OCI-LY1 (cell line): ENCODE data around the gene FKBP10.

Source experiments
- H2AFZ ChIP-seq: fragments of 200-600 bp; sonication (generic), shearing (Covaris generic); 2 replicates; pipeline ENCODE4 v1.6.0; 2014; ENCODE audit warnings: antibody characterized with exemption, mild to moderate bottlenecking, low read length
- H3F3A ChIP-seq: fragments of 200-600 bp; sonication (generic), shearing (Covaris generic); 2 replicates; pipeline ENCODE4 v1.6.0; 2014; ENCODE audit warnings: mild to moderate bottlenecking, antibody characterized with exemption, low read length, moderate library complexity; ENCODE audit not compliant: insufficient read depth
- H3K27ac ChIP-seq: fragments of 200-600 bp; sonication (generic); 2 replicates; pipeline ENCODE4 v1.5.1; 2014; ENCODE audit warnings: low read length, mixed run types, mild to moderate bottlenecking, low read depth; ENCODE audit not compliant: poor library complexity, severe bottlenecking
- H3K27me3 ChIP-seq: fragments of 200-600 bp; sonication (generic); 2 replicates; pipeline ENCODE4 v1.6.0; 2014; ENCODE audit warnings: antibody characterized with exemption, mild to moderate bottlenecking, low read length, moderate library complexity; ENCODE audit not compliant: insufficient read depth
- H3K36me3 ChIP-seq: fragments of 200-600 bp; sonication (generic); 2 replicates; pipeline ENCODE4 v1.6.1; 2014; ENCODE audit warnings: mild to moderate bottlenecking, antibody characterized with exemption, low read length, moderate library complexity, mixed read lengths; ENCODE audit not compliant: insufficient read depth
- H3K4me1 ChIP-seq: fragments of 200-600 bp; sonication (generic); 2 replicates; pipeline ENCODE4 v1.5.1; 2014; ENCODE audit warnings: mild to moderate bottlenecking, low read length, moderate library complexity; ENCODE audit not compliant: insufficient read depth, severe bottlenecking
- H3K4me2 ChIP-seq: fragments of 200-600 bp; sonication (generic), shearing (Covaris generic); 2 replicates; pipeline ENCODE4 v1.6.1; 2014; ENCODE audit warnings: low read length
- H3K4me3 ChIP-seq: fragments of 200-600 bp; sonication (generic); 2 replicates; pipeline ENCODE4 v1.5.1; 2014; ENCODE audit warnings: low read length, low read depth, mild to moderate bottlenecking, mixed read lengths; ENCODE audit not compliant: poor library complexity, severe bottlenecking
- H3K79me2 ChIP-seq: fragments of 200-600 bp; shearing (Covaris generic); 2 replicates; pipeline ENCODE4 v1.6.1; 2016; ENCODE audit warnings: mixed run types, low read length, mixed read lengths; ENCODE audit not compliant: insufficient read depth
- H3K9ac ChIP-seq: fragments of 200-600 bp; sonication (generic), shearing (Covaris generic); 2 replicates; pipeline ENCODE4 v1.6.1; 2014; ENCODE audit warnings: mild to moderate bottlenecking, low read length, mixed read lengths
- H3K9me2 ChIP-seq: fragments of 200-600 bp; sonication (generic), shearing (Covaris generic); 2 replicates; pipeline ENCODE4 v1.6.1; 2014; ENCODE audit warnings: low read depth, mild to moderate bottlenecking, low read length, mixed read lengths
- H3K9me3 ChIP-seq: fragments of 200-600 bp; shearing (Covaris generic); 2 replicates; pipeline ENCODE4 v1.6.1; 2014; ENCODE audit warnings: low read length, mixed read lengths
- H4K20me1 ChIP-seq: fragments of 200-600 bp; sonication (generic), shearing (Covaris generic); 2 replicates; pipeline ENCODE4 v1.6.0; 2016; ENCODE audit warnings: mild to moderate bottlenecking, low read length; ENCODE audit not compliant: insufficient read depth
- EZH2 ChIP-seq: fragments of 200-600 bp; sonication (generic), shearing (Covaris generic); IDR thresholded peaks from 2 replicates; pipeline ENCODE4 v1.8.0; 2017; ENCODE audit warnings: borderline replicate concordance, mixed run types, mild to moderate bottlenecking, antibody characterized with exemption, low read length, moderate library complexity, mixed read lengths
- TF ChIP-seq, protein P1 (sequence below): fragments of 200-600 bp; sonication (generic), shearing (Covaris generic); IDR thresholded peaks from 2 replicates; pipeline ENCODE4 v1.5.1; 2017; ENCODE audit warnings: mild to moderate bottlenecking, antibody characterized with exemption, low read length, moderate library complexity, mixed read lengths

The FKBP10 gene

DNA sequence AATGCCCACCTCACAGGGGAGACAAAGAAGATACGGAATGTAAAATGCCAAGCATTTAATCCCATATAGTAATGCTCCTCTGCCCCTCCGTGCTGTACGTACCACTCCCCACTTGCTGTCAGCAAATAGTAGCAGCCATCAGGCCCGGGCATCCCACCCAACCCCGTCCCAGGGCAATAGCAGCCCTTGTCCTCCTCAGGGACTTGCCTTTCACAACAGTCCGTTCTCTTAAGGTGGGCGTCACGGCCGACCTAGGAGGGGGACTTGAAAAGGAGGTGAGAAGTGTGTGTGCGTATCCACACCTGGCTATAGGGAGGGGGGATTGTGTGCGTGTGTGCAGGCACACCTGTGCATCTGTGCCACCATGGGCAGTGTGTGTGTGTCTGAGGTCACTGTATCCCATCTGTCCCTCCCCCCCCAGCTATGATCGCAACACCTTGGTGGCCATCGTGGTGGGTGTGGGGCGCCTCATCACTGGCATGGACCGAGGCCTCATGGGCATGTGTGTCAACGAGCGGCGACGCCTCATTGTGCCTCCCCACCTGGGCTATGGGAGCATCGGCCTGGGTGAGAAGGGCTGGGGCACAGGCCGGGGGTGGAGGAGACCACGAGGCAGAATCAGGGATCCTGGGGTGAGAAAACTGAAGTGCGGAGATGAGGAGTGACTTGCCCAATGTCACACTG, 4.0 kb downstream of the FKBP10 start:
- Histone ChIP-seq H3K79me2 (no peaks in the 10 kb centered on the region), H3K36me3 (no peaks in the 10 kb centered on the region)

GRCh38 chr17:41818024-41818423, 5.2 kb downstream of the FKBP10 start:
- Histone ChIP-seq H3K9me2 (no peaks in the 10 kb centered on the region), H2AFZ (no peak overlapping the region), H3K27me3 (peaks cover 18% of the 10 kb centered on the region; the same call in 1 of the 2 replicates), H3K79me2 (no peaks in the 10 kb centered on the region), H3K4me2 (peak overlapping the region; percentile 20; the same call in 1 of the 2 replicates), H3F3A (no peaks in the 10 kb centered on the region), H3K36me3 (no peaks in the 10 kb centered on the region), H3K4me1 (peaks cover 10% of the 10 kb centered on the region), H4K20me1 (no peaks in the 10 kb centered on the region), H3K9me3 (no peaks in the 10 kb centered on the region), H3K9ac (no peak overlapping the region), H3K27ac (no peak overlapping the region), H3K4me3 (no peak overlapping the region)
- TF ChIP-seq EZH2 = no peak
- TF ChIP-seq, protein P1, sequence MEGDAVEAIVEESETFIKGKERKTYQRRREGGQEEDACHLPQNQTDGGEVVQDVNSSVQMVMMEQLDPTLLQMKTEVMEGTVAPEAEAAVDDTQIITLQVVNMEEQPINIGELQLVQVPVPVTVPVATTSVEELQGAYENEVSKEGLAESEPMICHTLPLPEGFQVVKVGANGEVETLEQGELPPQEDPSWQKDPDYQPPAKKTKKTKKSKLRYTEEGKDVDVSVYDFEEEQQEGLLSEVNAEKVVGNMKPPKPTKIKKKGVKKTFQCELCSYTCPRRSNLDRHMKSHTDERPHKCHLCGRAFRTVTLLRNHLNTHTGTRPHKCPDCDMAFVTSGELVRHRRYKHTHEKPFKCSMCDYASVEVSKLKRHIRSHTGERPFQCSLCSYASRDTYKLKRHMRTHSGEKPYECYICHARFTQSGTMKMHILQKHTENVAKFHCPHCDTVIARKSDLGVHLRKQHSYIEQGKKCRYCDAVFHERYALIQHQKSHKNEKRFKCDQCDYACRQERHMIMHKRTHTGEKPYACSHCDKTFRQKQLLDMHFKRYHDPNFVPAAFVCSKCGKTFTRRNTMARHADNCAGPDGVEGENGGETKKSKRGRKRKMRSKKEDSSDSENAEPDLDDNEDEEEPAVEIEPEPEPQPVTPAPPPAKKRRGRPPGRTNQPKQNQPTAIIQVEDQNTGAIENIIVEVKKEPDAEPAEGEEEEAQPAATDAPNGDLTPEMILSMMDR = no peak

More for the DNA sequence above, 4.0 kb downstream of the FKBP10 start:
- no peak overlapping the region for H3K4me2 ChIP-seq
- no peak overlapping the region for H3K27ac ChIP-seq
- no peaks in the 10 kb centered on the region for H3K9me2 ChIP-seq
- peaks cover 18% of the 10 kb centered on the region; the same call in 1 of the 2 replicates for H3K27me3 ChIP-seq
- H2AFZ ChIP-seq = no peak overlapping the region
- H3K9ac ChIP-seq = no peak overlapping the region
- H3F3A ChIP-seq = no peaks in the 10 kb centered on the region
- peaks cover 17% of the 10 kb centered on the region for H3K4me1 ChIP-seq
- H3K4me3 ChIP-seq = no peak overlapping the region
- no peaks in the 10 kb centered on the region for H3K9me3 ChIP-seq
- H4K20me1 ChIP-seq = no peaks in the 10 kb centered on the region
- TF ChIP-seq EZH2 = no peak
- TF ChIP-seq, protein P1 = no peak

DNA sequence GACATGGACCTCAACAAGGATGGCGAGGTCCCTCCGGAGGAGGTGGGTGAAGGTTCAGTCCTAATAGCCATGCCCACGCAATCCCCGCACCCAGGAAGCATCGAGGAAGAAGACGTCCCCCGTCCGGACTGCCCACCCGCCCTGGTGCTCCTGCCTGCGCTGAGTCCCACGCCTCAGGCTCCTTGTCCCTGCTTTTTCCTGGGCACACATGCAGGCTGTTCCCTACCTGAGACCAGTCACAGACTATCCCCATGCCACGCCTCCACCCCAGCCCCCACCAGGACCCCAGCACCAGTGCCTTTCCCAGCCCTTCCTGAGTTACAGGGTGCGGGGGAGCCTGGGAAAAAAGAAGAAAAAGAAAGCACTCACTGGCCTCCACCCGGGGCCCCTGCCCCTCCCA, 9.0 kb downstream of the FKBP10 start:
- Histone ChIP-seq H3K4me1 (peaks cover 10% of the 10 kb centered on the region), H3K9me3 (no peaks in the 10 kb centered on the region), H3K9me2 (no peaks in the 10 kb centered on the region), H3K9ac (no peak overlapping the region), H3K4me3 (no peak overlapping the region), H3K36me3 (peaks cover 14% of the 10 kb centered on the region), H4K20me1 (no peaks in the 10 kb centered on the region), H3K4me2 (no peak overlapping the region), H3F3A (no peaks in the 10 kb centered on the region), H3K27me3 (peaks cover 18% of the 10 kb centered on the region; the same call in 1 of the 2 replicates), H2AFZ (no peak overlapping the region), H3K79me2 (no peaks in the 10 kb centered on the region), H3K27ac (no peak overlapping the region)
- no peak for TF ChIP-seq EZH2
- TF ChIP-seq, protein P1 = no peak
